HG03159 (cell line): ENCODE results near the gene CTSF.
A peak's percentile ranks its signal among the peaks of the same experiment; 100 is the strongest.
"Not testable (repeated sequence)": the region's sequence is repeated elsewhere in the genome, so short reads cannot be mapped to it uniquely, and the experiment has no call there.

Experiments used
- ATAC-seq: cut with Tn5 transposase; IDR thresholded peaks from one replicate; pipeline ENCODE4 v1.9.1; 2021; ENCODE audit warnings: mild to moderate bottlenecking, moderate library complexity; ENCODE audit not compliant: unreplicated experiment

The CTSF gene

DNA sequence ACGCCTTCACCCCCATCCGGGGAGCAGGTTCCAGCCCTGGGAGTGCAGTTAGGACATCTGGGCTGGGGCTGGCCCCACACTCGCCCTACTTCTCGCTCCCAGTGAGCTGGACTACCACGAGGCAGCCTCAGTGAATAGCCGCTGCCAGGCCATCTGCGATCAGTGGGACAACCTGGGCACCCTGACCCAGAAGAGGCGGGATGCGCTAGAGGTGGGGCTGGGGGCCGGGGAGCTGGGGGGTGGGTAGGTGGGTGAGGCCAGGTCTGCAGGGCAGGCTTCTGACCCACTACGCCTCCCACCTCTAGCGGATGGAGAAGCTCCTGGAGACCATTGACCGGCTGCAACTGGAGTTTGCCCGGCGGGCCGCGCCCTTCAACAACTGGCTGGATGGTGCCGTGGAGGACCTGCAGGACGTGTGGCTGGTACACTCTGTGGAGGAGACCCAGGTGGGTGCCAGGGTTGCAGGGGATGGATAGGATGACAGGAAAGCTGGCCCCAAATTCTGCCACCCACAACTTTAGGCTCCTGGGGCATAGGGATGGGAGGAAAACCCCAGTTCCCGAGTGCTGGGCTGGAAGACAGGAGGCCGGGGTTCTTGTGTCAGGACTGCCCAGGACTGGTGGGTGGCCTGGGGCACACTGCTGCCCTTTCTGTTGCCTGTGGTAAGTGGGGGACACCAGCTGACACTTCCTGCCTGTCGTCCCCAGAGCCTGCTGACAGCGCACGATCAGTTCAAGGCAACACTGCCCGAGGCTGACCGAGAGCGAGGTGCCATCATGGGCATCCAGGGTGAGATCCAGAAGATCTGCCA is 8.3 kb downstream of the CTSF start:
- ATAC-seq = no peak

GRCh38 chr11:66559142-66559865 is 9.1 kb downstream of the CTSF start:
- no peak for ATAC-seq

DNA sequence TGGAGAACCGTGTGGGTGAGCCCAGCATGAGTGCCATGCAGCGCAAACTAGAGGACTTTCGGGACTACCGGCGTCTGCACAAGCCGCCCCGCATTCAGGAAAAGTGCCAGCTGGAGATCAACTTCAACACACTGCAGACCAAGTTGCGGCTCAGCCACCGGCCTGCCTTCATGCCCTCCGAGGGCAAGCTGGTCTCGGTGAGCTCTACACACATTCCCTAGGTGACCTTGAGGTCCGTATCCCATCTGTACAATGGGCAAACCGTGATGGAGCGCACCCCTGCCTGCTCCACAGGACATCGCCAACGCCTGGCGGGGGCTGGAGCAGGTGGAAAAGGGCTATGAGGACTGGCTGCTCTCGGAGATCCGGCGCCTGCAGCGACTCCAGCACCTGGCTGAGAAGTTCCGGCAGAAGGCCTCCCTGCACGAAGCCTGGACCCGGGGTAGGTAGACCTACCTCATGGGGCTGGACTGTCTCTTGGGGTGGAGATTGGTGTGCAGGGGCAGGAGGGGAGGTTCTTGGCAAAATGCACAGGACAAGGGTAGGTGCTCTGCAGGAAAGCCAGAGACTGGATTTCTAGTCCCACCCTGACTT is 10.6 kb downstream of the CTSF start:
- ATAC-seq = no peak

DNA sequence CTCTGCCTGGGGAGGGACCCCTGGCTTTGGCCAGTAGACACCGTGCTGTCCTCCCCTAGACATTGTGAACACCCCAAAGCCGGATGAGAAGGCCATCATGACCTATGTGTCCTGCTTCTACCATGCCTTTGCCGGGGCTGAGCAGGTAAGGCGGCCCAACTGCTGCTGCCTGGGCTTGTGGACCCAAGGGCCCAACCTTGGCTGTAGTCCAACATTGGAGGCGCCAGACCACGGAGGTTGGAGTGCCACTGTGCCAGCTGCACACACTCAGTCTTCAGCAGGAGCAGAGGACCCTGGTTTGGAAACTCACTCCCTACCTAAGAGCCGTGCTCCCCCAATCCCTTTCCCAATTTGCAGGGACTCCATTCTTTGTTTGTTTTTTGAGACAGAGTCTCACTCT is 12.3 kb downstream of the CTSF start:
- no peak for ATAC-seq

GRCh38 chr11:66555416-66555815 is 13.0 kb downstream of the CTSF start:
- ATAC-seq = no peak

GRCh38 chr11:66554602-66555001 is 13.8 kb downstream of the CTSF start:
- ATAC-seq = no peak

- no peak for ATAC-seq
Observed at GRCh38 chr11:66550887-66551286, 17.5 kb downstream of the CTSF start.

GRCh38 chr11:66549696-66550095 is 18.7 kb downstream of the CTSF start:
- ATAC-seq = no peak

DNA sequence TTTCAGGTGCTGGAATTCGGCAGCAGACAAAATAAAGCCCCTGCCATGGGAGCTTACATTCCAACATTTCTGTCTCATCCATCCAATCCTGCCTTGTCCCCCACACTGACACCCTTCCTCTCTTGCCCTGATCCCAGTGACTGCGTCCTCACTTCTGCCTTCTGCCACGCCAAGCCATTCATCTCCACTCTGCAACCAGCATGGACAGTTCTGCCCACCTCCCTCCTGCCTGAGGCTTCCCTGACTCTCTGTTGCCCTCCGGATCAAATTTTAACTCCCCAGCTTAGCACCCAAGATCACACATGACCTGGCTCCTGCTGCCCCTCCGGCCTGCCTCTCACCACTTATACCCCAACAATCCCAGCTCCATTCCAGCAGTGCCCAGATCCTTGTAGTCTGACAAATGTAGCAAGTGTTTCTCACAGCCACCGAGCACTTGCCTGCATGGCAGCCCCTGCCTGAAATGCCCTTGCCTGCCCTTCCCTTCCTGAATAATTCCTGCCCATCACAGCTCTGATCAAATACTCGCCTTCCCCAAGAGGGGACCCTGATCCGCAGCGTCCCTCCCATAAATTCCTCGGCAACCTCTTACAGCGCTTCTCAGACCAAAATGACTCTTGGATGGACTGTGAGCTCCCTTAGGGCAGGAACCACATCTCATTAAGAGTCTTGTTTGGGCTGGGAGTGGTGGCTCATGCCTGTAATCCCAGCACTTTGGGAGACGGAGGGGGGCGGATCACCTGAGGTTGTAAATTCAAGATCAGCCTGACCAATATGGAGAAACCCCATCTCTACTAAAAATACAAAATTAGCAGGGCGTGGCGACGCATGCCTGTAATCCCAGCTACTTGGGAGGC is 19.4 kb downstream of the CTSF start:
- no peak for ATAC-seq

DNA sequence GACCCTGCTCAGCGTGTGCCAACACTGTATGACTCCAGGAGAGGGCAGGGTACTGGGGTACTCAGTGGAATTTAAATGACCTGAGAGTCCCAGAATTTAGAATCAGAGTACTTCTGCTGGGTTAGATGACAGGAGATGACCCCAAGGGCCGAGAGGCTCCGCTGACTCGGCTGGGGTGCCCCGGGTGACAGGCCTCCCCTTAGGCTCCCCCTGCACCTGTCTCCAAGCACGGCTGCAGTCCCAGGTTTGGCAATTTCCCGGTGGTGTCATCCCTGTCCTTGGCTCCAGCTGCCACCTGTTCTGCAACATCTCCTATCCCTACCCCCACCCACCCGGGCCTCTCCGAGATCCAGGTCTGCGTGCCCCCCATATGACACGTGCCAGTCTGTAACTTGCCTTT is 20.4 kb downstream of the CTSF start:
- no peak for ATAC-seq

DNA sequence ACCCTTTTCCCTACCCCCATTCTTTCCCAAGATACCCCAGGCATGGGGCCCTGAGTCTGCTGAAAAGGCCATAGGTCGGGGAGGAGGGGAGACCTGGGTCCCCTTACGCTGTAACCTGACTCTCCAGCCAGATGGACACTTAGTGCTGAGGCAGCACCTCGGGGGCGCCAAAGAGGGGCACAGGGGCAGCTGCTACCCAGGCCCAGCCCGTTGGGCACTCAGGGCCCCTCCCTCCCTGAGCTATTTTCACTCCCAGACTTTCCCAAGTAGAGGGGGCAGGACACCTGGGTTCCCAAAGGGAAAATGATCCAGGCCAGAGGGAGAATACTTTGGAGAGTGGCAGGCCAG is 20.8 kb downstream of the CTSF start:
- no peak for ATAC-seq

DNA sequence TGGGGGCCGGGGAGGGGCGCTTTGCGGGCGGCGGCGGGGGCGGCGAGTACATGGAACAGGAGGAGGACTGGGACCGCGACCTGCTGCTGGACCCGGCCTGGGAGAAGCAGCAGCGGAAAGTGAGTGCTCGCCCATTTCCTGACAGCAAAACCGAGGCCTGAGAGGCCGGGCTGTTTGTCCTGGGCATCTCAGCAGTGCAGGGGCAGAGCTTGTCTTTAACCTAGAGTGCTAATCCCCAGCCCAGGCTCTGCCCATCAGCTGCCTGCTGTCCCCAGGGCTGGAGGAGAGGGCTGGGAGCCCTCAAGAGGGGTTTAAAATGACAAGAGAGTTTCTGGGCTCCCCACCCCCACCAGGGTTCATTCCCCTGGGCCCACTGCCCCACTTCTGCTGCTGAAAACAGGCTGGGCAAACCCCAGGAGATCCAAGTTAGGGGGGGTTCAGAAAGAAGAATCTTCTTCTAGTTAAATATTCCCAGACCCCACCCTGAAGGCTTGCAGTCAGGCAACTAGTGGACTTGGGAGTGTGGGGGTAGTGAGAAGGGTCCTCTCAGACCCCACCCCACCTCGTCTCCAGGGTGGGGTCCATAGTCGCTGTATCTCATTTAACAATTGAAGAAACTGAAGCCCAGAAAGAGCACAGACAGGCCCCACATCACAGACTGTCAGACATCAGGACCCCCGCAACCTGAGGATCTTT is 21.3 kb downstream of the CTSF start:
- no peak for ATAC-seq

GRCh38 chr11:66546368-66546965 is 21.9 kb downstream of the CTSF start, which contains the start of gene ACTN3:
ACTN3 (plus strand) TSS chr11:66546903; CDS start chr11:66546938, 35 bp downstream.
- ATAC-seq = no peak

DNA sequence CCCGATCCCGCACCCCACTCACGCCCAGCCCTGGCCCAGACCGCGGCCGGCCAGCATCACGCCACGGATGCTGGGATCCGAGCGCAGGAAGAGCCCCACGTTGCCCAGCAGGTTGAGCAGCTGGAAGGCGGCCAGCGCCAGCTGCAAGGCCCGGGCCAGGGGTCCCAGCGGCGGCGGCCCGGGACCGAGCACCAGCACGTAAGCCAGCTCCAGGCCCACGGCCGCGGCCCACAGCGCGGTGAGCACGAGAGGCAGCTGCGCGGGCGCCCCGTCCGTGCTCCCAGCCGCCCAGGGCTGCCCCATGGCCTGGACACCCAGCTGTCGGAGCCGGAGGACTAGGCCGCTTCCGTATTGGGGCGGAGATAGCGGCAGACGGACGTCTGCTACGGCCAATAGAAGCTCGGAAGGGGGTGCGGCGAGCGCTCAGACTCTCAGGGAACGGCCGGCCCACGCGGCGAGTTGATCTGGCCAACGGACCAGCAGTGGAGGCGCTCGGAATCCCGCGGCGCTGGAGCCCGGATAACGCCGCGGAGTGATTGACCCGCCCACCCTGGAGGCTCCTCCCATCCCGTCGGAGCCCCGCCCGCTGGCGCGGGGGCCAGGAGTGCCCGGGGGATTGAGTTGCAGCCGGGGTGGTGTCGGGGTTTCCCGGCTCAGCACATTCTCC is 22.6 kb downstream of the CTSF start, which contains the start of gene ZDHHC24:
Gene ZDHHC24 (minus strand): TSS at position 348 of the 667 bp plus-strand sequence. CDS start 45 bp downstream, at position 303.
- ATAC-seq = peak; percentile 85

DNA sequence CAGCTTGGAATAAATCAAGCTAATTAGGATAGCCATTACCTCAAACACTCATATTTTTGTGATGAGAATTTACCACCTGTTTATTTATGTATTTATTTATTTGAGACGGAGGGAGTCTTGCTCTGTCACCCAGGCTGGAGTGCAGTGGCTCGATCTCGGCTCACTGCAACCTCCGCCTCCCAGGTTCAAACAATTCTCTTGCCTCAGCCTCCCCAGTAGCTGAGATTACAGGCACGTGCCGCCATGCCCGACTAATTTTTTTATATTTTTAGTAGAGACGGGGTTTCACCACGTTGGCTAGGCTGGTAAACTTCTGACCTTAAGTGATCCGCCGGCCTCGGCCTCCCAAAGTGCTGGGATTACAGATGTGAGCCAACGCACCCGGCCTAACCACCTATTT is 23.5 kb downstream of the CTSF start:
- not testable (repeated sequence) for ATAC-seq

DNA sequence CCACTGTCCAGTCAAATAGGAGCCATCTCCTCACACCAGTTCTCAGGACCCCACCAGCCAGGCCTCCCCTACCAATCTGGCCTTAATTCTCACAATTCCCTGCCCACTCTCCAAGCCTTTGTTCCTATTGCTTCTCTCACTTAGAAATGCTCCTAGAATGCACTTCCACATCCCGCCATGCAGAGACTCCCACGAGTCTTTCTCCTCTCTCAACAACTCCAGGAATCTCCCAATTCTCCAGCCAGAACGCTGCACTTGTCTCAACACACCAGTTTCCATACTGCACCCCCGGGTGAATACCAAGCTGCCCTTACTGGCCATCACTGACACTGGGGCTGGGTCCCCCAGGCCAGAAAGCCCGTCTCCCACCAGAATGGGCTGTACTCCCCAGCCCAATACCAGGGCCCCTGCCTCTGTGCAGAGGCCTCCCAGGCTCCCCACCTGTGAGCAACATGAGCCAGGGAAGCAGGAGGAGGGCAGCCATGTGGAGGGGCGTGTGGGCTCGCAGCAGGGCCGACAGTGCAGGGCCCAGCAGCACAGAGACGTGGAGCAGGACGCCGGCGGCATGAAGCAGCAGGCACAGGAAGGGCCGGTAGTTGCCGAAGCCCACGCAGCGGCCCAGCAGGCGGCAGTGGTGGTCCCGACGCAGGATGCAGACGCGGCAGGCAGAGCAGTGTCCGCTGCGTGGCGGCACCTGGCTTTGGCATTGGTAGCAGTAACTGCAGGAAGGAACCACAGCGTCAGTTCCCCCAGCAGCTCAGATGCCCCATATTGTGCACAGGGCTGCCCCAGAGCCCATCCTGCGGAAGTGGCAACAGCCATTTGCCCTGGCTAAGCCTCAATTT is 24.9 kb downstream of the CTSF start:
- ATAC-seq = no peak

DNA sequence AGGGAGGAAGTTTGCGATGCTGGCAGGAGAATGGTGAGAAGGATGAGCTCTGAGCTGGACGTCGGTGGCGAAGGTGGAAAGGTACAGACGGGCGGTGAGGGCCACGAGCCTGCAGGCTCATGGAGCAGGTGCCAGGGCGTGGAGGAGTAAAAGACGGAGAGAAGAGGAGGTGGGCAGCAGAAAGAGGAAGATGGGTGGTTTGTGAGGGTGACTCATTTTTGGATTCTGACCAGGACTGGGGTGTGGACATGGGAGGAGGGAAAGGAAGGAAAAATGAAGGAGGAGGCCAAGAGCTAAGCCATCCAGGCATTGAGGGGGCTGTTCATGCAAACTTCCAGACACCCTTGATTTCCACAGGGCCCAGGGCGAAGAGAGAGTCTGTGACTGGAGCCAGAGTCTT is 26.0 kb downstream of the CTSF start:
- ATAC-seq = no peak

GRCh38 chr11:66541892-66542291 is 26.5 kb downstream of the CTSF start:
- no peak for ATAC-seq
